Esophagus squamous epithelium (tissue), 5 donors: ENCODE data around the gene POLR2H. TPM values are rescaled to one million over a fixed set of nuclear protein-coding genes. Genes with fewer than 3 reads are reported as not detected.

Experiments
- DNase-seq: peaks from one replicate; lab custom pipeline; 2025; lab: John Stamatoyannopoulos, UW
- H3K27ac ChIP-seq, 4 donors: fragments of 200-600 bp; sonication (generic); one replicate each; pipeline ENCODE4 v1.5.1; 2016 to 2019; ENCODE audit warnings: mild to moderate bottlenecking in 1 of 4
- H3K27me3 ChIP-seq, 4 donors: fragments of 200-600 bp; sonication (generic); 1 replicate in 3 of 4; 2 replicates in 1 of 4; pipeline versions ENCODE4 v1.5.1 to v1.6.0; 2017 to 2021; ENCODE audit warnings: antibody characterized with exemption in 1 of 4
- H3K36me3 ChIP-seq, 3 donors: fragments of 200-600 bp; sonication (generic); one replicate each; pipeline ENCODE4 v1.5.1; 2016 to 2019
- H3K4me1 ChIP-seq, 3 donors: fragments of 200-600 bp; sonication (generic); one replicate each; pipeline ENCODE4 v1.5.1; 2017 to 2019
- H3K4me3 ChIP-seq, 4 donors: fragments of 200-600 bp; sonication (generic); 1 replicate in 3 of 4; 2 replicates in 1 of 4; pipeline ENCODE4 v1.5.1; 2016 to 2019; ENCODE audit warnings: mild to moderate bottlenecking in 2 of 4, moderate library complexity in 1 of 4
- H3K9me3 ChIP-seq, 3 donors: fragments of 200-600 bp; sonication (generic); one replicate each; pipeline ENCODE4 v1.5.1; 2016 to 2019
- POLR2A ChIP-seq, 4 donors: fragments of 450-650 bp; IDR thresholded peaks; one replicate each; pipeline ENCODE4 v1.6.1; 2017; ENCODE audit warnings: antibody characterized with exemption in 4 of 4, mild to moderate bottlenecking in 4 of 4, moderate library complexity in 3 of 4
- WGBS, 2 donors: methylation state at CpG; one replicate each; pipeline ENCODE4 v1.1.5; 2018; 5-methylcytosine and 5-hydroxymethylcytosine counted together
- intact Hi-C: fragments of 100-400 bp; cut with DNase I; formaldehyde crosslinking; loops from one replicate; pipeline ENCODE4 v1.15.0; 2022
- total RNA-seq, 4 donors: library from RNA; depleted of rRNA; stranded (reverse); fragments of >200 nt; gene quantifications; one replicate each; pipeline ENCODE4 v1.1.0, GENCODE V29; 2016
- TF ChIP-seq, protein P1 (sequence below), 6 experiments: fragments of 450-650 bp in 4 of 6; fragments of 200-600 bp in 2 of 6; sonication (generic) in 2 of 6; IDR thresholded peaks; one replicate each; pipeline ENCODE4 v1.5.1; 2016 to 2019; ENCODE audit warnings: antibody characterized with exemption in 6 of 6, mild to moderate bottlenecking in 4 of 6, moderate library complexity in 4 of 6
- donor health status: DM: yes; HTN: yes; CAD: no.

POLR2H gene
- total RNA-seq, 4 donors from 2014 or later: 49.5 to 98.5 (median 64.9) TPM

DNA sequence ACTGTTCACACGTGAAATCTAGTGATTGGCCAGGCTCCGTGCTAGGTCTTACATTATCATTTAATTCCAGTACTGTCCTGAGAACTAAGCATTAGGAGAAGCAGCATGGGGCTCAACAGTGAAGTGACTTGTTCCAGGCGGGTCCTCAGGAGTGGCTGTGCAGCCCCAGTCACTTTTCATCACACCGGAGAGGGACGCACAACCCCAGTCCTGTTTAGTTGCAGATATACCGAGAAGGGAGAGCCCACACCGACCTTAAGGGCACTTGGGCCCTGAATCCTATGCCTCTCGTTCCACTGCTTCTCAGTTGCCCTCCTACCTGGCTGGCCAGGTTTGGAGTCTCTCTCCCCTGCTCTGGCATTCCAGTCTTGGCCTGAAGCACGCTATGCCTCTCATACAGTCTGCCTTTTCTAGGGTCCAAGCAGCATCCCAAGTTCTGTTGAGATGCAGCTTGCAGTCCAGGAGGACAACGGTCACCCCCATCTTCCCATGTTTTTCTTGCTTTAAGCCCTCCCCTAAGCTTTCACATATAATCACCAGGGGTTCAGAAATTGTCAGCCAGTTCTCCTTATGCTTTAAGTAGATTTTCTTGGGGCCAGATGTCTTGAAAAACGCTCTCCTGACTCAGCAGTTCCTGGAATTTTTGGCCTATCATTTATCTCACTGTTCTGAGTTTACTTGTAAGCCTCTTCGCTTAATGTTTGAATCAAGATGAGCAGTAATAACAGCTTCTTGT is 14.0 kb upstream of the POLR2H start:
- H3K27me3 ChIP-seq: no peaks in the 10 kb centered on the region
- H3K27ac ChIP-seq: no peak overlapping the region
- peaks cover 4 to 40% (median 5%) of the 10 kb centered on the region in 3 donors for H3K36me3 ChIP-seq
- peaks cover 5 to 58% (median 17%) of the 10 kb centered on the region in 3 donors for H3K4me1 ChIP-seq
- intact Hi-C loops: no loop called here
- no peak for DNase-seq
- 74 to 77% methylated on average over 12 of the region's 12 CpGs for WGBS, 2 donors
- H3K4me3 ChIP-seq: no peak overlapping the region
- no peak for TF ChIP-seq POLR2A (IDR thresholded peaks at IDR 0.05)
- TF ChIP-seq, protein P1, sequence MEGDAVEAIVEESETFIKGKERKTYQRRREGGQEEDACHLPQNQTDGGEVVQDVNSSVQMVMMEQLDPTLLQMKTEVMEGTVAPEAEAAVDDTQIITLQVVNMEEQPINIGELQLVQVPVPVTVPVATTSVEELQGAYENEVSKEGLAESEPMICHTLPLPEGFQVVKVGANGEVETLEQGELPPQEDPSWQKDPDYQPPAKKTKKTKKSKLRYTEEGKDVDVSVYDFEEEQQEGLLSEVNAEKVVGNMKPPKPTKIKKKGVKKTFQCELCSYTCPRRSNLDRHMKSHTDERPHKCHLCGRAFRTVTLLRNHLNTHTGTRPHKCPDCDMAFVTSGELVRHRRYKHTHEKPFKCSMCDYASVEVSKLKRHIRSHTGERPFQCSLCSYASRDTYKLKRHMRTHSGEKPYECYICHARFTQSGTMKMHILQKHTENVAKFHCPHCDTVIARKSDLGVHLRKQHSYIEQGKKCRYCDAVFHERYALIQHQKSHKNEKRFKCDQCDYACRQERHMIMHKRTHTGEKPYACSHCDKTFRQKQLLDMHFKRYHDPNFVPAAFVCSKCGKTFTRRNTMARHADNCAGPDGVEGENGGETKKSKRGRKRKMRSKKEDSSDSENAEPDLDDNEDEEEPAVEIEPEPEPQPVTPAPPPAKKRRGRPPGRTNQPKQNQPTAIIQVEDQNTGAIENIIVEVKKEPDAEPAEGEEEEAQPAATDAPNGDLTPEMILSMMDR (IDR thresholded peaks at IDR 0.05): no peak
- H3K9me3 ChIP-seq: no peaks in the 10 kb centered on the region

DNA sequence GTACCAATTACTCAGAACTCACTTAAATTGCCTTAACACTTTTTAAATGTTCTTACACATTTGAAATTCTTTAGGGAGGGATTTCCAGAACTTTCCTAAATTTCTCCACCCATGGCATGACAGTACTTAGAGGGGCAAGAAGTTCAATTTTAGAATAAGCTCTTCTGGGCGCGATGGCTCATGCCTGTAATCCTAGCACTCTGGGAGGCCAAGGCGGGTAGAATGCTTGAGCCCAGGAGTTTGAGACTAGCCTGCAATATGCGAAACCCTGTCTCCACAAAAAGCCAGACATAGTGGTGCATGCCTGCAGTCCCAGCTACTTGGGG is 13.5 kb upstream of the POLR2H start:
- H3K9me3 ChIP-seq: no peaks in the 10 kb centered on the region
- no peaks in the 10 kb centered on the region for H3K27me3 ChIP-seq
- WGBS, 2 donors: 60 to 87% methylated on average over 1 to 4 of the region's 4 CpGs
- H3K4me3 ChIP-seq: no peak overlapping the region
- intact Hi-C loops: no loop called here
- H3K36me3 ChIP-seq: peaks cover 3 to 34% (median 4%) of the 10 kb centered on the region in 3 donors
- H3K4me1 ChIP-seq: peaks cover 3 to 55% (median 14%) of the 10 kb centered on the region in 3 donors
- no peak overlapping the region for H3K27ac ChIP-seq
- no peak for DNase-seq
- TF ChIP-seq, protein P1 (IDR thresholded peaks at IDR 0.05): no peak
- TF ChIP-seq POLR2A (IDR thresholded peaks at IDR 0.05): no peak

DNA sequence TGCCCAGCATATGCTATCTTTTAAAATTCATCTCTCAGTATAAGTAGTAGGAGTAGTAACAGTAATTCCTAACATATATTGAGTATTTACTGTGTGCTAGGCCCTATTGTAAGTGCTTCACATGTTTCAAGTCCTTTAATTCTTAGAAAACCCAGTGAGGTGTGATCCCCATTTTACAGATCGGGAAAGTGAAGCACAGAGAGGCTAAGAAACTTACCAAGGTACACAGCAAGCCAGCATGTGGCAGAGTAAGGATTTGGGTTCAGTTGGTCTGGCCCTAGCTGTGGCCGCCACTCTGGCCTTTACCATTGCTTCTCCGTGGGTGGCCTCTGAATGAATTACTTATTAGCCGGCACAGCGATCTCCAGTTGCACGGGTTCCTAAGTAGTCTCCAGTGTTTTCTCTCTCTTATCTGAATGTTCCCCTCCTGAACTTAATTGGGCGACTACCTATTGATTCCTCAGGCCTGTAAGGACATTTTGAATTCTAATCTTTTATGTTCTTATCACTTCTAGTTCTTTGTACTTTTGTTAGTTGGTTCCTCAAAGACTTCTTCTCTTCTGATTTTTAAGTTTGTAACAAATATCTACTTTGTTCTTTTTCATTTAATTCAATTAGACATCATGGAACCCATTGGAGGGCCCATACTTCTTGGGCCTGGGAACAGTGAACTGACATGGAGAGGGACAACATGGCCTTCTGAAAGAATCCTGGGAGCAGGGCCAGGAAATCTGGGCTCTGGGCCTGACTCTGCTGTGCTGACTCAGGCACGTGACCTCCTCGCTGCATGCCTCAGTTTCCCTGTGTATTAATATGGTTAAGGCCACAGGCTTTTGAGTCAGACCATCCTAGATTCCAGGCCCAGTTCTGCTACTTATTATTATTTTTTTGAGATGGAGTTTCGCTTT is 11.7 kb upstream of the POLR2H start:
- no peak for TF ChIP-seq POLR2A (IDR thresholded peaks at IDR 0.05)
- TF ChIP-seq, protein P1 (IDR thresholded peaks at IDR 0.05): no peak
- WGBS, 2 donors: 91 to 93% methylated on average over 10 of the region's 10 CpGs
- H3K27ac ChIP-seq: no peak overlapping the region
- H3K9me3 ChIP-seq: no peaks in the 10 kb centered on the region
- H3K27me3 ChIP-seq: no peaks in the 10 kb centered on the region
- H3K36me3 ChIP-seq: peaks cover 0 to 18% (median 0%) of the 10 kb centered on the region in 3 donors
- peaks cover 0 to 45% (median 12%) of the 10 kb centered on the region in 3 donors for H3K4me1 ChIP-seq
- no peak overlapping the region for H3K4me3 ChIP-seq
- DNase-seq: no peak
- intact Hi-C loops: loop anchor here (10.0 kb wide), 1 partner anchor 45 kb away; no protein-coding TSS in a partner anchor

DNA sequence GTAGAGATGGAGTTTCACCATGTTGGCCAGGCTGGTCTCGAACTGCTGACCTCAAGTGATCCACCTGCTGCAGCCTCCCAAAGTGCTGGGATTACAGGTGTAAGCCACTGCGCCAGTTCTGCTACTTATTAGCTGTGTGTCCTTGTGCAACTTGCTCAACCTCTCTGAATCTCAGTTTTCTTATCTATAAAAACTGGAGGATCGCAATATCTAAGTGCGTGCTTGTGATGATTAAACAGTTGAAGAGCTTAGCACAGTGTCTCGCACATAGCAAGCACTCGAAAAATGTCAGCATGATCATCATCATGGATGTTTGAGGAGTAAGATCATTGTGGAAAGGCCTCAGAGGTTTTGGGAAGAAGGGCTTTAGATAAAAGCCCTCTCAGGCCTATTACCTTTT is 10.9 kb upstream of the POLR2H start:
- Histone ChIP-seq H3K9me3 (no peaks in the 10 kb centered on the region), H3K27ac (no peak overlapping the region), H3K4me3 (no peak overlapping the region), H3K27me3 (no peaks in the 10 kb centered on the region), H3K4me1 (peaks cover 0 to 38% (median 7%) of the 10 kb centered on the region in 3 donors), H3K36me3 (peaks cover 0 to 20% (median 0%) of the 10 kb centered on the region in 3 donors)
- TF ChIP-seq, protein P1 (IDR thresholded peaks at IDR 0.05): no peak
- TF ChIP-seq POLR2A (IDR thresholded peaks at IDR 0.05): no peak
- DNase-seq: no peak
- WGBS, 2 donors: 91 to 96% methylated on average over 6 of the region's 6 CpGs
- intact Hi-C loops: loop anchor here (10.0 kb wide), 1 partner anchor 46 kb away; no protein-coding TSS in a partner anchor
